Heart right ventricle (tissue), 16 donors: ENCODE results near the gene TMPRSS6. TPM values are rescaled to one million over a fixed set of nuclear protein-coding genes. Genes with fewer than 3 reads are reported as not detected.
A peak's percentile ranks its signal among the peaks of the same experiment; 100 is the strongest.

Experiments used
- ATAC-seq, 8 donors: fragments of 200-7000 bp; cut with Tn5 transposase; one replicate each; pipeline ENCODE4 v1.9.1; 2020; ENCODE audit warnings: mild to moderate bottlenecking in 8 of 8, moderate library complexity in 8 of 8, moderate number of reproducible peaks in 1 of 8
- DNase-seq, 2 donors: peaks; one replicate each; pipeline ENCODE4 v3.0.0-alpha.2; 2020
- H3K27ac ChIP-seq, 10 donors: fragments of 200-600 bp; sonication (generic) in 2 of 10; one replicate each; pipeline versions ENCODE4 v1.5.0 to v1.8.0; 2020 to 2022; ENCODE audit warnings: mild to moderate bottlenecking in 3 of 10
- H3K27me3 ChIP-seq, 7 donors: fragments of 200-600 bp; one replicate each; pipeline ENCODE4 v1.8.0; 2021 to 2022; ENCODE audit warnings: mild to moderate bottlenecking in 2 of 7
- H3K36me3 ChIP-seq, 9 donors: fragments of 200-600 bp; sonication (generic) in 1 of 9; one replicate each; pipeline versions ENCODE4 v1.5.0 to v1.8.0; 2020 to 2022; ENCODE audit warnings: mild to moderate bottlenecking in 2 of 9
- H3K4me1 ChIP-seq, 9 donors: fragments of 200-600 bp; sonication (generic) in 1 of 9; one replicate each; pipeline versions ENCODE4 v1.5.0 to v1.8.0; 2020 to 2022; ENCODE audit warnings: mild to moderate bottlenecking in 4 of 9
- H3K4me3 ChIP-seq, 10 donors: fragments of 200-600 bp; sonication (generic) in 2 of 10; one replicate each; pipeline versions ENCODE4 v1.5.0 to v1.8.0; 2020 to 2022; ENCODE audit warnings: mild to moderate bottlenecking in 7 of 10, moderate library complexity in 2 of 10
- H3K9me3 ChIP-seq, 11 donors: fragments of 200-600 bp in 10 of 11; sonication (generic) in 2 of 11; one replicate each; pipeline versions ENCODE4 v1.5.0 to v1.8.0; 2013 to 2022; ENCODE audit warnings: mild to moderate bottlenecking in 2 of 11, control low read depth in 1 of 11, moderate library complexity in 1 of 11
- WGBS, 2 donors: extraction: QIAGEN DNeasy Blood & Tissue Kit; methylation state at CpG; one replicate each; pipeline ENCODE4 v1.1.7; 2013; ENCODE audit warnings: inconsistent platforms in 1 of 2; 5-methylcytosine and 5-hydroxymethylcytosine counted together
- intact Hi-C, 10 donors: fragments of 100-400 bp; cut with DNase I; formaldehyde crosslinking; loops; one replicate each; pipeline versions ENCODE4 v1.11.1 to v1.14.2; 2022
- polyA plus RNA-seq, 2 donors: library from polyadenylated mRNA; stranded (reverse); fragments of 200-250 nt; gene quantifications; one replicate each; pipeline ENCODE4 v1.2.3, GENCODE V29; 2013
- total RNA-seq, 10 donors: library from RNA; stranded (reverse); fragmentation: NEBNext Ultra II Directional in 3 of 10; extraction: Animal tissue kit (Norgen Biotek cat#: 25700) in 3 of 10; gene quantifications; one replicate each; pipeline versions ENCODE4 v1.2.1 to v1.2.4, GENCODE V29; 2021 to 2023
- TF ChIP-seq, protein P1 (sequence below), 9 donors: fragments of 200-600 bp; sonication (generic) in 2 of 9; IDR thresholded peaks; one replicate each; pipeline versions ENCODE4 v1.5.0 to v1.8.0; 2021 to 2022; ENCODE audit warnings: antibody characterized with exemption in 9 of 9, mild to moderate bottlenecking in 5 of 9, moderate library complexity in 1 of 9
- donor health status: Arrhythmogenic right ventricular cardiomyopathy.
- donor health status: ischemic (EF 13 %, LVEDD 7.1; RV severe dilation, severe dysfunction).
- donor health status: healthy with polysubstance abuse.
- donor health status: DM: no; HTN: yes; CAD: no.
- donor health status: DM: no; HTN: no; CAD: no.
- donor health status: ischemic (EF 25% LVEDD 6.9; RV normal size, moderate dysfunction).
- donor health status: ischemic (EF 25% LVEDD 5.7; RV mildly dilated, moderate dysfunction).
- donor health status: healthy.
- donor health status: DM: yes; HTN: yes; CAD: no.
- donor health status: Ischemic cardiomyopathy.
- donor health status: ischemic (EF 35%, LVEDD 5.7; RV mildly dilated, moderate dysfunction).
- donor health status: nonischemic (EF 11% LVEDD 7.7; RV severe dilation, severe dysfunction).
- donor health status: DM: yes; HTN: yes; CAD: no.
- donor health status: PGD.
- donor health status: ischemic (EF 29% LVEDD 5.4; RV normal size, mild dysfunction).
- donor health status: nonischemic (EF 23%, LVEDD 6.1; RV moderate dilation, normal function).

TMPRSS6 gene
- total and polyA plus RNA-seq, 12 donors: not detected

DNA sequence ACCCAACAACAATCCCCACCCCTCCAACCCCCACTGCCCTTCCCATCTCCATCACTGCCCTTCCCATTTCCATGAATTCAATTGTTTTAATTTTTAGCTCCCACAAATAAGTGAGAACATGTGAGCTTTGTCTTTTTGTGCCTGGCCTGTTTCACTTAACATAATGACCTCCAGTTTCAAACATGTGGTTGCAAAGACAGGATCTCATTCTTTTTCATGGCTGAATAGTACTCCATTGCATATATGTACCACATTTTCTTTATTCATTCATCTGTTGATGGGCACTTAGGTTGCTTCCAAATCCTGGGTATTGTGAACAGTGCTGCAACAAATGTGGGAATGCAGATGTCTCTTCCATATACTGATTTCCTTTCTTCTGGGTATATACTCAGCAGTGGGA lies 41.2 kb upstream of the TMPRSS6 start:
- H3K27me3 ChIP-seq: peaks cover 0 to 23% (median 5%) of the 10 kb centered on the region in 7 donors
- DNase-seq (no peak), ATAC-seq (no peak)
- peaks cover 0 to 19% (median 0%) of the 10 kb centered on the region in 11 donors for H3K9me3 ChIP-seq
- no peaks in the 10 kb centered on the region for H3K4me1 ChIP-seq
- intact Hi-C loops: no loop called here
- no peak overlapping the region for H3K4me3 ChIP-seq
- TF ChIP-seq, protein P1, sequence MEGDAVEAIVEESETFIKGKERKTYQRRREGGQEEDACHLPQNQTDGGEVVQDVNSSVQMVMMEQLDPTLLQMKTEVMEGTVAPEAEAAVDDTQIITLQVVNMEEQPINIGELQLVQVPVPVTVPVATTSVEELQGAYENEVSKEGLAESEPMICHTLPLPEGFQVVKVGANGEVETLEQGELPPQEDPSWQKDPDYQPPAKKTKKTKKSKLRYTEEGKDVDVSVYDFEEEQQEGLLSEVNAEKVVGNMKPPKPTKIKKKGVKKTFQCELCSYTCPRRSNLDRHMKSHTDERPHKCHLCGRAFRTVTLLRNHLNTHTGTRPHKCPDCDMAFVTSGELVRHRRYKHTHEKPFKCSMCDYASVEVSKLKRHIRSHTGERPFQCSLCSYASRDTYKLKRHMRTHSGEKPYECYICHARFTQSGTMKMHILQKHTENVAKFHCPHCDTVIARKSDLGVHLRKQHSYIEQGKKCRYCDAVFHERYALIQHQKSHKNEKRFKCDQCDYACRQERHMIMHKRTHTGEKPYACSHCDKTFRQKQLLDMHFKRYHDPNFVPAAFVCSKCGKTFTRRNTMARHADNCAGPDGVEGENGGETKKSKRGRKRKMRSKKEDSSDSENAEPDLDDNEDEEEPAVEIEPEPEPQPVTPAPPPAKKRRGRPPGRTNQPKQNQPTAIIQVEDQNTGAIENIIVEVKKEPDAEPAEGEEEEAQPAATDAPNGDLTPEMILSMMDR (IDR thresholded peaks at IDR 0.05): no peak
- H3K27ac ChIP-seq: no peak overlapping the region
- H3K36me3 ChIP-seq: no peaks in the 10 kb centered on the region

DNA sequence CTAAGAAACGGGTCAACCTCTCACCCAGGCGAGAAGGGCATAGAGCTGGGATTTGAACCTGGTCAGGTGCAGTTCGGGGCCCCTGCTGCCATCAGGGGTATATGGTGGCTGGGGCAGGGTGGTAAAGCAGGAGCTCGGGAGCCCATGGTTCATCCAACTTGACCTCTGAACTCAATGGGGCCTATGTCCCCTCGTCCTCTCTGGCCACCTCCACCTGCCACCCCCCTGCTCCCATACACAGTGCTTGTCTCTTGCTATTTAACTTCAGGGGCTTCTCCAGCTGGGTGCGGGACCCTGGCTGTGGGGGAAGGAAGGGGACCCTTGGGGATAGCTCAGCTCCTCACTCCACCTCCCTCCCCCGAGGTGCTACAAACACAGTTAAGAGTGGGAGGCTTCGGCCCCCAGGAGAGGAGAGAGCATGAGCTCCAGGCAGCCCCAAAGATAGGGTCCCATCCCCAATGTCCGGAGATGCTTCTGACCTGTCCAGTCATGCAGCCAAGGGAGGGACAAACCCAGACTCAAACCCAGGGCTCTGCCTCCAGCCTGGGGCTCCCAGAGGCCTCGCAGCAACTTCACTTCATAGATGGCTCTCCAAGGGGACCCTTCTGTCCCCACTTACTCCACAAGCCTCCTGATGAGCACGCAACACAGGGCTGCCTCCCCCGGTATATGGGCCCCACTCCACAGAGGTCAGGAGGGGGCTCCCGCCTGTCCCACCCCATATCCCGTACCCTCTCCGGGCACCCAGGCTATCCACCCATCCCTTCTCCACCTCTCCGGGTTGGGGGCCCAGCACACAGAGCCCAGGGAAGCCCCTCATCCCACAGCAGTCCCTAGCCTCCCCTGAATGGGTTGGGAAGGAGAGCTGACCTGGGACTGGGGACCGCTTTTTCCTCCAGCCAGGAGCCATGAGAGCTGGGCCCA lies 39.5 kb upstream of the TMPRSS6 start:
- Histone ChIP-seq H3K27ac (peak overlapping the region in 1 of 10 donors; percentile 85), H3K27me3 (peaks cover 0 to 38% (median 16%) of the 10 kb centered on the region in 7 donors), H3K36me3 (no peaks in the 10 kb centered on the region), H3K4me3 (peak overlapping the region in 3 of 10 donors; percentile 4 to 53 (median 5)), H3K9me3 (peaks cover 0 to 19% (median 0%) of the 10 kb centered on the region in 11 donors), H3K4me1 (peaks cover 0 to 10% (median 0%) of the 10 kb centered on the region in 9 donors)
- DNase-seq: no peak
- intact Hi-C loops: no loop called here
- peak in 1 of 8 donors; percentile 24 for ATAC-seq
- WGBS, 2 donors: 84 to 86% methylated on average over 17 of the region's 17 CpGs
- TF ChIP-seq, protein P1 (IDR thresholded peaks at IDR 0.05): no peak

DNA sequence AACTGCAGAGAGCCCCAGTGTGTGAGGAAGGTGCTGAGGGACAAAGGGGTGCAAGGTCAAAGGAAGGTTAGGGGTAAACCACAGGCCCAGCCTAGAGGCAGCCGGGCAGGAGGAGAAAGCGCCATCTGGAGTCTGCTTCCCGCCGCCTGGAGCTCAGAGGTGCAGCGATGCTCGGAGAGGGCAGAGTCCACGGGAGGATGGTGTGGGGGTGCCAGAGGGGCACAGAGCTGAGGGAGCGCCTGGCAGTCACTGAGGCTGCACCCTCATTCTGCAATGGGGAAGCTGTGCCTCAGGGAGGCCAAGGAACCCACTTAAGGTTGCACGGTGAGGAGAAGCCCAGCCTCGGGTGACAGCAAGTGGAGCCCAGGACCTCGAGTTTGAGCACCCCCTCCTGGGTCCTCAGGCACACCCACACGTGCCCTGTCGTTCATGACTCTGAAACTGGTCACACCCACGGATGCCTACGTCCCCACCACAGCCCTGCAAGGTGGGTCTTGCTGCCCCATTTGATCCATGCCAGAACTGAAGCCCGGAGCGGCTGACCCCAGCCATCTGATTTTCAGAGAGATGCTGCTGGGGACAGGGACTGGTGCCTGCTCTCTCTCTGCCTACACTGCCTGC lies 38.6 kb upstream of the TMPRSS6 start:
- Histone ChIP-seq H3K9me3 (peaks cover 0 to 19% (median 0%) of the 10 kb centered on the region in 11 donors), H3K4me1 (peaks cover 0 to 10% (median 0%) of the 10 kb centered on the region in 9 donors), H3K36me3 (no peaks in the 10 kb centered on the region), H3K4me3 (peak overlapping the region in 1 of 10 donors; percentile 53), H3K27ac (peak overlapping the region in 1 of 10 donors; percentile 85), H3K27me3 (peaks cover 0 to 43% (median 19%) of the 10 kb centered on the region in 7 donors)
- TF ChIP-seq, protein P1 (IDR thresholded peaks at IDR 0.05): no peak
- ATAC-seq (no peak), DNase-seq (no peak)
- WGBS, 2 donors: 67 to 75% methylated on average over 17 of the region's 17 CpGs
- intact Hi-C loops: no loop called here

DNA sequence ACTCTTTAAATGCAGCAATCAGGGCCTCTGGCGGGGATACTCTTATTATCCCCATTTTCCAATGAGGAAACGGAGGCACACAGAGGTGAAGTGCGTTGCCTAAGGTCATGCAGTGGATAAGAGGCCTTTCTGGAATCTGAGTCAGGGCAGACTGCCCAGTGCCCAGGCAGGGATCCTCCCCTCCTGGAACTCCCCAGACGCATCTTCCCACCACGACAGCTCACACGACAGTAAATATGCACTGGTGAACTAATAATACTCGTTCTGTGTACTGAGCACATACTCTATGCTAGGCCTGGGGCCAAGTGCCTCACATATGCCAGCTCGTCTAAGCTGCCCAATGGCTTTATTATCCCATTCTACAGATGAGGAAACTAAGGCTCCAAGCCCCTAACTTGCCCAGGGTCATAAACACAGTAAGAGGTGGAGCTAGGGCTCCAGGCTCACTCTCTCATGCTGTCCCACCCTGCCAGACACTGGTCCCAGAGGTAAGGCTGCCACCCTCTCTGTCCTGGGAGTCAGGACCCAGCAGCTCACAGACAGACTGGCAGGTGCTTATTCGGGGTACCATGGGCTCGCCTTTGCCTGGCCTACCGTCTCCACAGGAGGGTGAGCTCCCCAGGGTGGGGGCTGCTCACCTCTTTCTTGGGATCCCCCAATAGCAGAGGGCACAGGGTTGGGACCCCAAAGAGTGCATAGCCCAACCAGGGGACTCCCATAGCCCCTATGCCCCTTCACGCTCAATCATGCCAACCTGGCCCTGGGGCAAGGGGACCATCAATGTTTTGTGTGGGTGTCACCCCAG lies 37.9 kb upstream of the TMPRSS6 start:
- Histone ChIP-seq H3K27me3 (peaks cover 0 to 43% (median 19%) of the 10 kb centered on the region in 7 donors), H3K4me3 (peak overlapping the region in 1 of 10 donors; percentile 53), H3K27ac (peak overlapping the region in 1 of 10 donors; percentile 85), H3K4me1 (peaks cover 0 to 10% (median 0%) of the 10 kb centered on the region in 9 donors), H3K36me3 (no peaks in the 10 kb centered on the region), H3K9me3 (peaks cover 0 to 19% (median 0%) of the 10 kb centered on the region in 11 donors)
- intact Hi-C loops: no loop called here
- TF ChIP-seq, protein P1 (IDR thresholded peaks at IDR 0.05): no peak
- ATAC-seq (peak in 2 of 8 donors; percentile 11 to 17), DNase-seq (no peak)
- 84 to 87% methylated on average over 12 of the region's 12 CpGs for WGBS, 2 donors
